Right atrium auricular region (tissue), 2 donors: Measurements from ENCODE around the gene B3GNT9. TPM values are rescaled to one million over a fixed set of nuclear protein-coding genes. Genes with fewer than 3 reads are reported as not detected.

Experiments
- DNase-seq: peaks from one replicate; pipeline ENCODE4 v3.0.0-alpha.2; 2019; ENCODE audit warnings: low spot score
- H3K27ac ChIP-seq, 2 donors: fragments of 200-600 bp; sonication (generic); 1 replicate in 1 of 2; 2 replicates in 1 of 2; pipeline ENCODE4 v1.5.1; 2016 to 2019
- H3K27me3 ChIP-seq, 2 donors: fragments of 200-600 bp; sonication (generic); one replicate each; pipeline versions ENCODE4 v1.5.1 to v1.6.0; 2017 to 2019
- H3K36me3 ChIP-seq: fragments of 200-600 bp; sonication (generic); one replicate; pipeline ENCODE4 v1.5.1; 2016
- H3K4me1 ChIP-seq, 2 donors: fragments of 200-600 bp; sonication (generic); one replicate each; pipeline versions ENCODE4 v1.5.1 to v1.6.0; 2017 to 2019
- H3K4me3 ChIP-seq, 2 donors: fragments of 200-600 bp; sonication (generic); 1 replicate in 1 of 2; 2 replicates in 1 of 2; pipeline ENCODE4 v1.5.1; 2017 to 2019; ENCODE audit warnings: mild to moderate bottlenecking in 1 of 2, moderate library complexity in 1 of 2
- H3K9me3 ChIP-seq, 2 donors: fragments of 200-600 bp; sonication (generic); one replicate each; pipeline ENCODE4 v1.5.1; 2019
- CTCF ChIP-seq, 2 donors: fragments of 200-600 bp; sonication (generic); IDR thresholded peaks; one replicate each; pipeline ENCODE4 v1.5.1; 2019; ENCODE audit warnings: antibody characterized with exemption in 2 of 2
- total RNA-seq, 2 donors: library from RNA; depleted of rRNA; stranded (reverse); fragments of >200 nt; gene quantifications; one replicate each; pipeline ENCODE4 v1.1.0, GENCODE V29; 2016

The B3GNT9 gene
- total RNA-seq, 2 donors from 2014 or later: 12.2 to 31.6 TPM

- H3K4me3 ChIP-seq: no peak overlapping the region
- no peaks in the 10 kb centered on the region for H3K9me3 ChIP-seq
- no peak for DNase-seq
- peaks cover 0 to 42% of the 10 kb centered on the region in 2 donors for H3K4me1 ChIP-seq
- H3K36me3 ChIP-seq: no peaks in the 10 kb centered on the region
- no peak overlapping the region for H3K27ac ChIP-seq
- no peaks in the 10 kb centered on the region for H3K27me3 ChIP-seq
- TF ChIP-seq CTCF (IDR thresholded peaks at IDR 0.05): no peak
Observed at GRCh38 chr16:67180166-67180565, 29.4 kb upstream of the B3GNT9 start.

- no peak for TF ChIP-seq CTCF (IDR thresholded peaks at IDR 0.05)
- no peak overlapping the region for H3K27ac ChIP-seq
- no peaks in the 10 kb centered on the region for H3K9me3 ChIP-seq
- DNase-seq: no peak
- H3K27me3 ChIP-seq: no peaks in the 10 kb centered on the region
- no peaks in the 10 kb centered on the region for H3K36me3 ChIP-seq
- peaks cover 0 to 42% of the 10 kb centered on the region in 2 donors for H3K4me1 ChIP-seq
- no peak overlapping the region for H3K4me3 ChIP-seq
Observed at GRCh38 chr16:67179421-67180080, 28.8 kb upstream of the B3GNT9 start.

GRCh38 chr16:67177743-67178699 is 27.2 kb upstream of the B3GNT9 start:
- no peaks in the 10 kb centered on the region for H3K36me3 ChIP-seq
- H3K27me3 ChIP-seq: no peaks in the 10 kb centered on the region
- H3K4me3 ChIP-seq: peak overlapping the region; percentile 19 to 54
- peaks cover 0 to 47% of the 10 kb centered on the region in 2 donors for H3K4me1 ChIP-seq
- H3K27ac ChIP-seq: peak overlapping the region; percentile 66 to 82
- TF ChIP-seq CTCF (IDR thresholded peaks at IDR 0.05): peak in 1 of 2 donors; percentile 35
- no peak for DNase-seq
- H3K9me3 ChIP-seq: no peaks in the 10 kb centered on the region

GRCh38 chr16:67176662-67177061 is 25.9 kb upstream of the B3GNT9 start:
- DNase-seq: no peak
- peaks cover 0 to 49% of the 10 kb centered on the region in 2 donors for H3K4me1 ChIP-seq
- no peaks in the 10 kb centered on the region for H3K9me3 ChIP-seq
- no peak overlapping the region for H3K27ac ChIP-seq
- no peak overlapping the region for H3K4me3 ChIP-seq
- no peak for TF ChIP-seq CTCF (IDR thresholded peaks at IDR 0.05)
- H3K27me3 ChIP-seq: no peaks in the 10 kb centered on the region
- no peaks in the 10 kb centered on the region for H3K36me3 ChIP-seq

GRCh38 chr16:67174706-67175231 is 24.0 kb upstream of the B3GNT9 start:
- Histone ChIP-seq H3K4me3 (peak overlapping the region; percentile 37 to 54), H3K36me3 (no peaks in the 10 kb centered on the region), H3K4me1 (peaks cover 0 to 66% of the 10 kb centered on the region in 2 donors), H3K27me3 (no peaks in the 10 kb centered on the region), H3K9me3 (no peaks in the 10 kb centered on the region), H3K27ac (peak overlapping the region; percentile 90 to 96)
- no peak for DNase-seq
- no peak for TF ChIP-seq CTCF (IDR thresholded peaks at IDR 0.05)
